GM12875 (cell line): ENCODE results near the gene AADAT.
"Not testable (repeated sequence)": the region's sequence is repeated elsewhere in the genome, so short reads cannot be mapped to it uniquely, and the experiment has no call there.

Experiments
- H3K4me3 ChIP-seq: one replicate; pipeline ENCODE4 v1.5.1; 2011; ENCODE audit warnings: low read depth, low read length, control low read depth
- CTCF ChIP-seq: IDR thresholded peaks from 2 replicates; pipeline ENCODE4 v1.5.1; 2011; ENCODE audit warnings: low read depth, mild to moderate bottlenecking, control low read depth, inconsistent platforms, low read length, moderate library complexity, borderline replicate concordance; ENCODE audit not compliant: insufficient read depth

The AADAT gene

GRCh38 chr4:170109586-170110284 is 20.0 kb upstream of the AADAT start:
- H3K4me3 ChIP-seq = no peak overlapping the region
- TF ChIP-seq CTCF = no peak

- no peak for TF ChIP-seq CTCF
- no peak overlapping the region for H3K4me3 ChIP-seq
Measured at GRCh38 chr4:170106900-170107299, 17.1 kb upstream of the AADAT start.

- no peak overlapping the region for H3K4me3 ChIP-seq
- no peak for TF ChIP-seq CTCF
Measured at GRCh38 chr4:170102426-170102825, 12.7 kb upstream of the AADAT start.

- H3K4me3 ChIP-seq = not testable (repeated sequence)
Measured at GRCh38 chr4:170098171-170098570, 8.4 kb upstream of the AADAT start.

GRCh38 chr4:170097681-170098080 is 7.9 kb upstream of the AADAT start:
- no peak overlapping the region for H3K4me3 ChIP-seq
- TF ChIP-seq CTCF = no peak

- H3K4me3 ChIP-seq = no peak overlapping the region
- TF ChIP-seq CTCF = no peak
Measured at GRCh38 chr4:170093973-170094535, 4.3 kb upstream of the AADAT start.

GRCh38 chr4:170091069-170091696 is 1.4 kb upstream of the AADAT start:
- no peak overlapping the region for H3K4me3 ChIP-seq
- no peak for TF ChIP-seq CTCF
